GM19239 (cell line): ENCODE data around the gene UGGT2.

Experiments used
- DNase-seq: peaks from one replicate; pipeline ENCODE4 v3.0.0; 2011; ENCODE audit warnings: low spot score; ENCODE audit not compliant: insufficient read length
- FAIRE-seq: peaks from 2 replicates; lab custom pipeline; 2011; peaks lifted over from hg19 to GRCh38; lab: Jason Lieb, UNC

UGGT2 gene, protein sequence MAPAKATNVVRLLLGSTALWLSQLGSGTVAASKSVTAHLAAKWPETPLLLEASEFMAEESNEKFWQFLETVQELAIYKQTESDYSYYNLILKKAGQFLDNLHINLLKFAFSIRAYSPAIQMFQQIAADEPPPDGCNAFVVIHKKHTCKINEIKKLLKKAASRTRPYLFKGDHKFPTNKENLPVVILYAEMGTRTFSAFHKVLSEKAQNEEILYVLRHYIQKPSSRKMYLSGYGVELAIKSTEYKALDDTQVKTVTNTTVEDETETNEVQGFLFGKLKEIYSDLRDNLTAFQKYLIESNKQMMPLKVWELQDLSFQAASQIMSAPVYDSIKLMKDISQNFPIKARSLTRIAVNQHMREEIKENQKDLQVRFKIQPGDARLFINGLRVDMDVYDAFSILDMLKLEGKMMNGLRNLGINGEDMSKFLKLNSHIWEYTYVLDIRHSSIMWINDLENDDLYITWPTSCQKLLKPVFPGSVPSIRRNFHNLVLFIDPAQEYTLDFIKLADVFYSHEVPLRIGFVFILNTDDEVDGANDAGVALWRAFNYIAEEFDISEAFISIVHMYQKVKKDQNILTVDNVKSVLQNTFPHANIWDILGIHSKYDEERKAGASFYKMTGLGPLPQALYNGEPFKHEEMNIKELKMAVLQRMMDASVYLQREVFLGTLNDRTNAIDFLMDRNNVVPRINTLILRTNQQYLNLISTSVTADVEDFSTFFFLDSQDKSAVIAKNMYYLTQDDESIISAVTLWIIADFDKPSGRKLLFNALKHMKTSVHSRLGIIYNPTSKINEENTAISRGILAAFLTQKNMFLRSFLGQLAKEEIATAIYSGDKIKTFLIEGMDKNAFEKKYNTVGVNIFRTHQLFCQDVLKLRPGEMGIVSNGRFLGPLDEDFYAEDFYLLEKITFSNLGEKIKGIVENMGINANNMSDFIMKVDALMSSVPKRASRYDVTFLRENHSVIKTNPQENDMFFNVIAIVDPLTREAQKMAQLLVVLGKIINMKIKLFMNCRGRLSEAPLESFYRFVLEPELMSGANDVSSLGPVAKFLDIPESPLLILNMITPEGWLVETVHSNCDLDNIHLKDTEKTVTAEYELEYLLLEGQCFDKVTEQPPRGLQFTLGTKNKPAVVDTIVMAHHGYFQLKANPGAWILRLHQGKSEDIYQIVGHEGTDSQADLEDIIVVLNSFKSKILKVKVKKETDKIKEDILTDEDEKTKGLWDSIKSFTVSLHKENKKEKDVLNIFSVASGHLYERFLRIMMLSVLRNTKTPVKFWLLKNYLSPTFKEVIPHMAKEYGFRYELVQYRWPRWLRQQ (N-terminal part only)

DNA sequence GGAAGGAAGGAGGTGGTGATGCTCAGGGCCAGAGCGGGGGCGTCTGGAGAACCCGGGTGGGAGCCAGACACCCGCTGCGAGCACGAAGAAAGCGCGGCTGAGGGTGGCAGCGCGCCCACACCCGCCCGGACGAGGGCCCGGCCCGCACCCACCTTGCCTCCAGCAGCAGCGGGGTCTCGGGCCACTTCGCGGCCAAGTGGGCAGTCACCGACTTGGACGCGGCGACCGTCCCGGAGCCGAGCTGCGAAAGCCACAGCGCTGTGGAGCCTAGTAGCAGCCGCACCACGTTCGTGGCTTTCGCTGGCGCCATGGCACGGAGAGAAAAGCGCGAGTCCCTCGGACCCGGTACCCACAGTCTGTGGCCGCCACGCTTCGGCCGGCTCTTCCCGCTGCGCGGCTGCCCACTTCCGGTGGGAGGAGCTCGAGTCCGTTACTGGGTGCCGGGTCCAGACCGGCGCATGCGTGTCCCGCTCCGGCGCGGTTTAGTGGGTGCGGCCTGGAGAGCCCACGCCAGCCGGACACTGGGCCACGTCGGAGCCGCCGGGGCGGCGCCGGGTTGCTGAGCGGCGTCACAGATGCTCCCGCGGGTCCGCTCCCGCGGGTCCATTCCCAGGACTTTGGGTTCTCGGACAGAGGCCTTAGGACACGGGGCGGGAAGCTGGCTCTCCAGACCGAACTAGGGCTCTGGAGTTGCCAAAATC is at the start of gene UGGT2:
TSS of gene UGGT2 (minus strand) at position 399 of the 701 bp plus-strand sequence. CDS start at position 310, 89 bp downstream.
- DNase-seq (peak; percentile 80), FAIRE-seq (peak; percentile 37)

DNA sequence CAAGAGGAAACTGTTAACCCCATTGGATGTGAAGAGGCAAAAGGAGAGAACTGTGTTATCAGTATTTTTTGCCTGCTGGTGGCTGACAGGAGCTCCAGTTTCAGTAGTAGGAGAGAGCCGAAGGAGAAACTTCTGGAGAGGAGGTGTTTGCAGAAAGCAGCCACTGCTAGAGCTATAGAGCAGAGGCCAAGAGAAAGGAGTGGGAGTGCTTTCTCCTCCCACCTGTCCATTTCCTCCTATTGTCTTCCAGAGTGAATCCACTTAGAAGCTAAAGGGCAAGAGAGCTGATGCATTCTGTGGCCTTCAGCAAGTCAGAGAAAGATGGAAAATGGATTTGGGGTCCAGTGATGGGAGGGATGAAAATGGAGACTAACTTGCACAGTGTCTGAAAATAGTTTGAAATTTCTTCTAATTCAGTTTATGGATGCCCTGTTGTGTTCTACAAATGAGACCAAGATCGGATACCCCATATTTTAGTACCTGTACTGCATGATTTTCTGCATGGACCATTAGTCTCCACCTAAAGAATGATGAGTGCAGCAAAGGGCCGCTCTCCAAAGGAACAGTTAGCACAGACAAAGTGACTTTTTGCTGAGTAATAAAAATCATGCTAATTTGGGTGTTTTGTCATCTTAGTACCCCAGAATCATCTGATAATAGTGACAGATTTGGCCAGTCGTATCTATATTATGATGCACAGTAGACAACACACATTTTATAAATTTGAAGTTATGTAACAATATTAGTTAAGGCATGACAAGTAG is 47.4 kb upstream of the UGGT2 start:
- FAIRE-seq: no peak
- DNase-seq: no peak

DNA sequence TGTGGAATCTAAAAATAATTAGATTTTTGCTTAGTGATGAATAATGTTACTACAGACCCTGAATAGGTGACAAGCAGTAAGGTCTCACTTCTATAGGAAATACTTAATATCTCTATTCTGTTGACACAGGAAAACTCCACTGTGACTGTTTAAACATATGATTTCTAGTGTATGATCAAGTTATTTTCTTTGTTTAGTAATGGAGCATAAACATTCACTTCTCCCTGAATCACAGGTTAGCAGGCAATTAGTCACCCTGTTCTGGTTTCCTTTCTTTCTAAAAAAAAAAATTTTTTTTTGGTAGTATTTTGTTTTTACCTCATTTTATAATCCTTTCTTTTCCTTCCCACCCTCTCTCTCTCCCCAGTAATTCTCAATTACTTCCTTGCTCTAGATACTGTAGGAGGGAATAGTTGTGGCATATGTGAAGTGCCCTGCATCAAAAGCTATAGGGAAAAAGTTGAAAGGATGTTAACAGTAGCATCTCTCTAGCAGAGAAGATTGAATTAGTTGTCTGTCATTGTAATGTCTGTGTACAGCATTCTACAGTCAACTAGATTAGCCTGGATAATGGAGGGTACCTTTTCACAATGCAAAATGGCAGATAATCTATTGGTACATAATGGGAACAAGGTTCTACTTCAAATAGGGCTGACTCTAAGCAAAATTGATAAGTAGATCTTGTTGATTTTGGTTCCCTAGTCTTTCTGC is 40.2 kb upstream of the UGGT2 start:
- FAIRE-seq: no peak
- DNase-seq: no peak

DNA sequence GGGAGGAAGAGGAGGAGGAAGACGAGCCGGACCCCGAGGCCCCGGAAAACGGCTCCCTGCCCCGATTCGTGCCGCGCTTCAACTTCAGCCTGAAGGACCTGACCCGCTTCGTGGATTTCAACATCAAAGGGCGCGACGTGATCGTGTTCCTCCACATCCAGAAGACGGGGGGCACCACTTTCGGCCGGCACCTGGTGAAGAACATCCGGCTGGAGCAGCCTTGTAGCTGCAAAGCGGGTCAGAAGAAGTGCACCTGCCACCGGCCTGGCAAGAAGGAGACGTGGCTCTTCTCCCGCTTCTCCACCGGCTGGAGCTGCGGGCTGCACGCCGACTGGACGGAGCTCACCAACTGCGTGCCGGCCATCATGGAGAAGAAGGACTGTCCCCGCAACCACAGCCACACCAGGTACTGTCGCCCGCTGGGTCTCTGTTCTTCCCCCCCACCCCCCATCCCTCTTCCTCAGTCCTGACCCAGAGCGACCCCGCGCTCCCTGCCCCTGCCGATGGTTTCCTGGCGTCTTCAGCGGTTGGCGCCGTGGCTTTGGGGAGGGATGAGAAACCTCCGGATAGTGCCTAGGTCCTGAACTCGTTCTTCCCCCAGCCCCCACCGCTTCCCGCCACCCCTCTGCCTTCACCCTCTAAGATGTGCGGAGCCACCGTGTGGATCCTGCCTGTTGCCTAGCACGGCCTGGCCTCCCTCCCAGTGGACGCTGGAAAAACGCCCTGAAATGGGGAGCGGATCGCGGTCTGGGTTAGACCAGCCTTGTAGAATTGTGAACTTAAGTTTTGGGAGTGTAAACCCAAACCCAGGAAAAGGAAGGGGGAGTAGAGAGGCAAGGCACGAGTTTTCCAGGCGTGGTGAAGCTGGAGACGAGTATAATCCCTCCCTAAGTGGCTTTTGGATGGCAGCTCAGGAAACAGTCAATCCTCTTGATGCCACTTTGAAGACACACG is 38.2 kb upstream of the UGGT2 start:
- DNase-seq (no peak), FAIRE-seq (no peak)

DNA sequence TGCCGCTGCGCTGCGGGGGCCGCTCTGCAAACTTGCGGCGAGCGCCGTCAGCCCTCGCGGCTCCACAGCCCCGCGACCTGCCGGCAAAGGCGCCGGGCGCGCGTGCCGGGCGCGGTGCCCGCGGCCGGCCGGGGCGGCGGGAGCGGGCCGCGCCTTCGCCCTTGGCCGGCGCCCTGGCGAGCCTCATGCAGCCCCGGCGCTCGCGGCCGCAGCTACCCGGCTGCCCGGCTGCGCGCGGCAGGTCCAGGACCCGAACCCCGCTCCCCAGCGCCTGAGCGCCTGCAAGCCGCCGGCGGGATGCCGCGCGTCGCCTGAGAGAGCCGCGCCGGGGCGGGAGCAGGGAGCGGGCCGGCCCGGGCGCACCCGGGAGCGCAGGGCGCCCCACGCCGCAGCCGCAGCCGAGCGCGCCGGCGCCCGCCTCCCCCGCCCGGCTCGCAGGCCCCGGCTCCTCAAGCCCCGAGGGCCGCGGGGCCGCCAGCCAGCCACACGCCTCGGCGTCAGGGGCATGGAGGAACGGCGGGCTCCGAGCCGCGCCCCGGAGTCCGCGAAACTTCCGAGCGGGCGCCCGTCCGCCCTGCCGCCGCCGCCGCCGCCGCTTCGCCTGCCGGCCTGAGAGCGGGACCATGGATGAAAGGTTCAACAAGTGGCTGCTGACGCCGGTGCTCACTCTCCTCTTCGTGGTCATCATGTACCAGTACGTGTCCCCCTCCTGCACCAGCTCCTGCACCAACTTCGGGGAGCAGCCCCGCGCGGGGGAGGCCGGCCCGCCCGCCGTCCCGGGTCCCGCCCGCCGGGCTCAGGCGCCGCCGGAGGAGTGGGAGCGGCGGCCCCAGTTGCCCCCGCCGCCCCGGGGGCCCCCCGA is 37.3 kb upstream of the UGGT2 start:
- DNase-seq (peak; percentile 40), FAIRE-seq (no peak)

DNA sequence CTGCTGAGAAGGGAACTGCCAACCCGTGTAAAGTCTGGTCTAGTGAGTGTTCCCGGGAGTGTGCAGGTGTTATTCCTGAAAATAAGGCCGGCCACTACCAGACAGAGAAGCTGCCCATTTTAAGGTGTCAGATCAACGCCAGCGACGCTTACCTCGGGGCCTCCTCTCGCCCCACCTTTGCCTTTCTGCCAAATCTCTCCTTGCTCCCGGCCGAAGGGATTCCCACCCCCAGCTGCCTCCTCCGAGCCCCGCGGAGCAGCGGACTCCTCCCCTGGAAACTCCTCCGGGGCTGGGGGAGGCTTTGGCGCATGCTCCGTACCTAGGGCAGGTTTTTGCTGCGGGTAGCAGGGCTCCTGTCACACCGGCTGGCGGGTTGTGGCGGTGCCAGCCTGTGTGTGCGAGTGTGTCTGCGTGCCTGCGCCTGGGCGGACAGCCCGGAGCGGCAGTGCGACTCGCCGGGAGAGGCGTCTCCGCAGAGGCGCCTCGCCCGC is 36.6 kb upstream of the UGGT2 start, which contains the start of gene HS6ST3:
TSS of gene HS6ST3 (plus strand) at position 359 of the 491 bp plus-strand sequence.
- FAIRE-seq (no peak), DNase-seq (no peak)

DNA sequence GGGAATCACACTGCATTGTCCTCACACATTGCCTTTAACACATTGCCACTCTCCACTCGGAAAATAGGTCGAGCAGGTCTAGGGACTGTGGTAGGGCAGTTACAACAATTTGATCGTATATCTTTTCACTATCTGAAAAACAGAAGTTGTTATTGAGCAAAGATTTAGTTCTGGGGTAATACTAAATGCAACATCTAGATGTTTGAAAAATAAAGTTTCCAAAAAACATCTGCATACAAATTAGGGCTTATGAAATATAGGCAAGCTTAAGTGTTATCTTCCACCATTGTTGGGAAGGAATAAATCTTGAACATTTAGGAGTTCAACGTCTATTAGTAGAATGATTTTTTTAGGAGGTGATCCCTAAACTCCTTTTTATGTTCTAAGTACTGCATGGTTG is 35.9 kb upstream of the UGGT2 start:
- FAIRE-seq (no peak), DNase-seq (no peak)

DNA sequence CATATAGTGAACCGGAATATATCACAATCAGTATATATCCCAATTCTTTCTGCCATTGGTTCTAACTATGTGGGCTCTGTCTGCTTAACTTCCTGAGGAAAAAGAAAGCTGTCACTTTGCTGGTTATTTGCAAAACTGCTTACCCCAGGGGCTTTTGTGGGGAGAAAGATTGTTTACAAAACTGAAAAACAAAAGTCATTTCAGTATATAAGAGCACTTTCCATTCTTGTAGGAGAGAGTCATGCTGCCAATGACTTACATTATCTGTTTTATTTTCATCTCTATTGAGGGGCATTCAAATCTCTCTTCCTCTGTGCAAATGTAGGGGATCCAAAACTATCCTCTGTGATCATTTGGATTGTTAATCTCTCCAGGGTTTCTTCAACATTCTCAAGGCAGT is 33.5 kb upstream of the UGGT2 start:
- no peak for DNase-seq
- FAIRE-seq: no peak

DNA sequence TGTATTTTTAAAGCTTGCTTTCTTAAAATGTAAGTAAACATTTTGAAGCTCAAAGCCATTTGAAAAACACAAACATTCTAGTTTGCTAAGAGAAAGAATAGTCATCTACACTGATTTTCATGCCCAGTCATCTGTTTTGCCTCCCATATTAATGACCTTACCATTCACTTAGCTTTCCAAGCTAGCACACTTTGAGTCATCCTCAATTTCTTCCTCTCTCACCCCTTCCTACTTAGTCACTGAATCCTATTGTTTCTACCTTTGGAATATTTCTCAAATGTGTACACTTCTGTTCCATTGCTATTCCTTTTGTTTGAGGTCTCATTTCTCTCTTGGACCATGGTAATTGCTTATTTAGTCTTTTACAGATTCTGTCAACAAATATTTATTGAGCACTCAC is 29.4 kb upstream of the UGGT2 start:
- FAIRE-seq: no peak
- no peak for DNase-seq

DNA sequence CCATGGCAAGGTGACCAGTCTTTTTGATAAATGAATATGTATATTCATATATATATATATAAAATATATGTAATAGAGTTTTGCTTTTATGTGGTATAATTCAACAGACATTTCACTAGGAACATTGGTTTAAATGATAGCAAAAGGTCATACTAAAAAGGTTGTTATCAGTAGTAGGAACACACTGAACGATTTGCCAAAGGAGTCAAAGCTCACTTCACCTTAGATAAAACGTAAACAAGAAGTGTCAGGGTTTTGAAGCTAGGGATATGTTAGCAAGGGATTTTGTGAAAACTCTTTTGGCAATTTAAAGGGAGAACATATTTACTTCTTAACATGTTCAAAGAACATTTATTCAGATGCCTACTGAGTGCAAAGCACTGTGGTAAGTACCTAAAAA is 28.7 kb upstream of the UGGT2 start:
- FAIRE-seq (no peak), DNase-seq (no peak)

DNA sequence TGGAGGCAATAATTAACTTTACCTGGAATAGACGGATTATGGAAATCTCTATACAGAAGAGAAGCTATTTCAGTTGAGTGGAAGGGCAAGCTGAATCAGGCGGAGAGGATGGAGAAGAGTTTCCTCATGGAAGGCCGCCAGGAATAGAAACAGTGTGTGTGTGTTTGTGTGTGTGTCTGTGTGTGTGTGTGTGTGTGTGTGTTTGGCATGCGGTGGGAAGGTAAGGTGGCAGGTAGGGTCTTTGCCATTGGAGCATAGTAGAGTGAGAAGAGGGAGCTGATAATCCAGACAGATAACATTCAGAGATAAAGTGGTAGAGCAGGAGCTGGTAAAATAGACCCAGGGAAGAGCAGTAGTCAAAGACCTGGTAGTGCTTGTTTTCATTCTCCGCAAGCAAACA is 27.5 kb upstream of the UGGT2 start:
- no peak for FAIRE-seq
- DNase-seq: no peak

DNA sequence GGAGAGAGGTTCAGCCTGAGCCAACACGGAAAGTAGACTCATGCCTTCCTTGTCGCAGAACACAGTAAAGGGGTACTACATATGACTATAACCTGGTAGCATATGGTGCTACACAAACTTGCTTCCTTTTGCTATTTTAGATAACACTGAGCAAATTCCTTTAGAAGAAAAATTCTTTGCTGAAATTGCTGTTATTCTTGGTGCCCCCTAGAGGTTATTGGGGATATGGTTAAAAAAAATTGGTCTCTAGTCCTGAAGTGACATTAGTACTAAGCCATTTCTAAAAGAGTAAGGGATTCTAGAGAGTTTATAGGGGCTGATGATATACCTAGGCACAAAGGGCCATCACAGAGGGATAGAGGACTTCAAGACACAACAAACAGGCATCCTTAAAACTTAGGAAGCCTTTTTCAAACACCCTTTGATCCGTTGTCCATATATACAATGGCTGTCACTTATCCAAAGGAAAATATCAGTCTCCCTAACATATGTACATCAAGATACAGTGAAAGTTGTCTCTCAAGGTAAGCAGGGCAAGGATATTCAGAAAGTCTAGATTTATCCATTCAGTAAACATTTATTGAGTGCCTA is 22.8 kb upstream of the UGGT2 start:
- DNase-seq: no peak
- FAIRE-seq: peak; percentile 90

DNA sequence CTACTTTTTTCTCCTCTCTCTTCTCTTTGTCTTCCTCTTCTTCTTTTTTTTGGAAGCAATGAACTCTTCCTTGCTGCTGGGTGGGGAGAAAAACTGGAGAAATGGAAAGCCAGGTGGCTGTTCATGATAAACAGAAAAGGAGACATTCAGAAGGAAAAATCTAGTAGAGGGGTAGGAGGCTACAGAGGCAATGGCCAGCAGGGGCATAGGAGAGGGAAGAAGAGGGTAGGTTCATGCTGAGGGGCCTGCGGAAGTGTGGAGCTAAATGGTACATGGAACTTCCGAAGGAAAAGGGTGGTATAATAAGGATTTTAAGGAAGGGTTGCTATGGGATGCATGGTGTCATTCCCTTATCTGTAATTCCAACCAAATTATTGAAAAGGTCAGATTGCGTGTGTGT is 19.2 kb upstream of the UGGT2 start:
- FAIRE-seq (no peak), DNase-seq (no peak)

DNA sequence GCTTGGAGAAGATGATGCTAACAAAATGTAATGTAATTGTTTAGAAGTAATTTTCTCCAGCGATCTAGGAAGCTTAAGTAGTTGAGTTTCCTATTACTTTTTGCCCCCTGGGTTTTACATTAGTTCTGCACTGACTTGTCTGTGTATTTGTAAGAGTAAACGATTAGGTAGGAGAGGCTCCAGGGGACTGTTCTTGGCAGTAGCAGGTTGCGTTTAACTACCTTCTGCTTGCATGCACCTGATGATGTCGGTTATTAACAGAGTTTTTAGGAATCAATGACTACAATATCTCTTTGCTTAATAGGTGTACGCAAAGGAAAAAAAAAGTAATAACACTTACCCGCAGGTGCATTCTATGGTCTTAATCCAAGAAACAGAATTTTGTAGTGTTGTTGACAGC is 18.3 kb upstream of the UGGT2 start:
- no peak for FAIRE-seq
- DNase-seq: no peak

DNA sequence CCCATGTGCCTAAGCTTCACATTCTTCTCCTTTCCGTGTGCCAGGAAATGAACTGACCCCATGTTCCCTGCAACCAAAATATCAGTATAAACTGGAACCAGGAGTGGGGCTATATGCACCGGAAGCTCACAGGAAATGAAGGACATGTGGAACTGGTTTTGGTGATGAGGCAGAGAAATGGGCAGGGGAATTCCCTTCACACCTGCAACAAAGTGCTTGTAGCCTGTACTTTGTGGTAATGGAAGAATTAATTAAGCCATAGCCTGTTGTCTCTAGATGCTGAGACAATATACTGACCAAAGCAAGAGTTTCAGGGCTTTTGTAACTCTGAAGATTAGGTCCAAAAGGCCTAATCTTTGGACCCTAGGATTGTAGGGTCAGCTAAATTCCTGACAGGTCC is 15.5 kb upstream of the UGGT2 start:
- no peak for FAIRE-seq

DNA sequence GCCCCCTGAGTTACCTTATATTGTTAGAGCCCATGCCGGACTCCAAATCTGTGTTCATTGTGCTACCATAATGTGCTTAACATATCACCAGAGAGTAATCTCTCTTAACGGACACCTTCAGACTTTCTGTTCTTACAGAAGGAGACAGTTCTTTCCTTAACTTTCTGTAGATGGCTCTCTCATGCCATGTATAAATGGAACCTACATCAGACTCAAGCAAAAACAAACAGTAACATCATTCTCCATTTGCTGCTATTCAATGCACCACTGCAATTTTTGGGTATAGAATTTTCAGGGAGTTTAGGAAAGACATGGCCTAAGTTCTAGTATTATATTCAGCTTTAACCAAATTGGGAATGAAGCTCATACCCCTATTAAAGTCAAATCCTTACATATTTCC is 12.6 kb upstream of the UGGT2 start:
- FAIRE-seq (no peak), DNase-seq (no peak)

More for the DNA sequence above, 15.5 kb upstream of the UGGT2 start:
- DNase-seq: no peak
